NCI-H82 (cell line): ENCODE results near the gene SLC6A19.

Source experiments
- DNase-seq: peaks from one replicate; lab custom pipeline; 2025; lab: John Stamatoyannopoulos, UW

Gene SLC6A19

DNA sequence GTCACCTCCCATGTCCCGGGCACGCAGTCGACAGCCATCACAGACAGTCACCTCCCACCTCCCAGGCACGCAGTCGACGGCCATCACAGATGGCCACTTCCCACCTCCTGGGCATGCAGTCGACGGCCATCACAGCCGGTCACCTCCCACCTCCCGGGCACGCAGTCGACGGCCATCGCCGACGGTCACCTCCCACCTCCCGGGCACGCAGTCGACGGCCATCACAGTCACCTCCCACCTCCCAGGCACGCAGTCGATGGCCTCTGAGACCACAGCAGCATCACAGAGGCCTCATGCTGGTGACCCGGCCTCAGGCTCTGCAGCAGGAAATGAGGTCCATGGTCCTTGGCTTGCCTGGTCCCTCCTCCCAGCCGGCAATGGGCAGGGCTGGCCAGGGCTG is 5.5 kb upstream of the SLC6A19 start:
- no peak for DNase-seq

DNA sequence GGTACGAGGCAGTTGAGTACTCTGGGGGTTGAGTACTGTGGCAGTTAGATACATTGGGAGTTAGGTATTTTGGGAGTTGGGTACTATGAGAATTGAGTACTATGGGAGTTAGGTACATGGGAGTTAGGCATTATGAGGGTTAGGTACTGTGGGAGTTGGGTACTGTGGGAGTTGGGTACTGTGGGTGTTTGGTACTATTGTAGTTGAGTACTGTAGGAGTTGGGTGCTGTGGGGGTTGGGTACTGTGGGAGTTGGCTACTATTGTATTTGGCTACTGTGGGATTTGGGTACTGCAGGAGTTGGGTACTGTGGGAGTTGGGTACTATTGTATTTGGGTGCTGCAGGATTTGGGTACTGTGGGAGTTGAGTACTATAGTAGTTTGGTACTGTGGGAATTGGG is 4.8 kb upstream of the SLC6A19 start:
- no peak for DNase-seq

DNA sequence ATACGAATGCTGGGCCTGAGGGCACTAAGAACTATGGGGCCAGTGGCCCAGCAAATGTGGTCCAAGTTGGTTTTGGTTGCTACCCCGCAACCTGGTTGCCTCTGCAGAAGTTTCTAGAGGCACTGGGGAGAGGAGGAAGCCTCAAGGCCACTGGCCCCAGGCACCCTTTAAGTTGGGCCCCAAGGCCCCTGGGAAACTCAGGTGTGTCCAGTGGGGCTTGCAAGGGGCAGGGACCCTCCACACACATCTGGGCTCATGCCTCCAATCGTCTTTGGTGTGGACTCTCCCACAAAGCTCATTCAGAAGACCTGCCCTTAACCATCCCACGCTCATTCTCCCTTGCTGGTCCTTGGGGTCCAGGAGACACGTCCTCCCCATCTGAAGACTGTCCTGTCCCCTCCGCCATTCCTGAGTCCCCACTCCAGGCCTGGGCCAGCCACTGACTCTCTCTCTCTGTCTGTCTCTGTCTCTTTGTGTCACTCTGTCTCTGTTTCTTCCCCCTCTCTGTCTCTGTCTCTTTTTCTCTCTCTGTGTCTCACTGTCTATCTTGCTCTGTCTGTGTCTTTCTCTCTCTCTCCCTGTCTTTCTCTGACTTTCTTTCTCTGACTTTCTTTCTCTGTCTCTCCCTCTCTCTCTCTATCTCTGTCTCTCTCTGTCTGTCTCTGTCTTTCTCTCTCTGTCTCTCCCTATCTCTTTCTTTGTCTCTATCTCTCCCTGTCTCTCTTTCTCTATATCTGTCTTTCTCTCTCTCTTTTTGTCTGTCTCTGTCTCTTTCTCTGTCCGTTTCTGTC is 3.3 kb upstream of the SLC6A19 start:
- DNase-seq = no peak

DNA sequence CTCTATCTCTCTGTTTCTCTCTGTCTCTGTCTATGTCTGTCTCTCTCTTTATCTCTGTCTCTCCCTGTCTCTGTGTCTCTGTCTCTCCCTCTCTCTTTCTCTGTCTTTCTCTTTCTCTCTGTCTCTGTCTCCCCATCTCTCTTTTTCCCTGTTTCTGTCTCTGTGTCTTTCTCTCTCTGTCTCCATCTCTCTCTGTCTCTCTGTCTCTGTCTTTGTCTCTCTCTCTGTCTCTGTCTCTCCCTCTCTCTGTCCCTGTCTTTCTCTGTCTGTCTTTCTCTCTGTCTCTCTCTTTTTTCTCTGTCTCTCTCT is 2.1 kb upstream of the SLC6A19 start:
- no peak for DNase-seq

DNA sequence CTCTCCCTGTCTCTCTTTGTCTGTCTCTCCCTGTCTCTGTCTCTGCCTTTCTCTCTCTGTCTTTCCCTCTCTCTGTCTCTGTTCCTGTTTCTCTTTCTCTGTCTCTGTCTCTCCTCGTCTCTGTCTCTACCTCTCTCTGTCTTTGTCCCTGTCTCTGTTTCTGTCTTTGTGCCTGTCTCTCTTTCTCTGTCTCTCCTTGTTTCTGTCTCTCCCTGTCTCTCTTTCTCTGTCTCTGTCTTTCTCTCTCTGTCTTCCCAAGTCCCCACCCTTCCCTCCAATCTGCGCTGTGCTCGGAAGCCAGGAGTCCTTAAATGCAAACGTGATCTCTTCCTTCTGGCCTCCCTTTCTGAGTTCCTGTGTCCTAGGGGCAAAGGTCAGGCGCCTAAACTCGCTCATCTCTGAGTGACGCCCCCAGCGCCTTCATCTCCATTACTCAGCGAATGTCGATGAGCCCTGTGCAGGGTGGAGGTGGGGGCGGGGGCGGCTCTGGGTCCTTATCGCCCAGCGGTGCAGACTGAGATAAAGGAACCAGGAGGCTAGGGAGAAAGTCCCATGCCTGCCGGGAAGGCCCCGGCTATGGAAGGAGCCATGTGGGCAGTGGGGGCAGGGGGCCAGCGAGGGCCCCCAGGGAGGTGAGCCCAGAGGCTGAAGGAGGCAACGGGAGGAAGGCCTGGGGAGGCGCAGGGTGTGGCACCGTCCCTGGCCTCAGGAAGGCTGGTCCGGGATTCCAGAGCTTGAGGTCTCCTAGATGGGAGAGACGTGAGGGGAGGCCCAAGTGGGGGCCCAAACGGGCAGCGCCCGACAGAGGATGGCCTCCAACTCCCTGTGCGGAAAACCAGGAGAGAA is 1.5 kb upstream of the SLC6A19 start:
- no peak for DNase-seq

DNA sequence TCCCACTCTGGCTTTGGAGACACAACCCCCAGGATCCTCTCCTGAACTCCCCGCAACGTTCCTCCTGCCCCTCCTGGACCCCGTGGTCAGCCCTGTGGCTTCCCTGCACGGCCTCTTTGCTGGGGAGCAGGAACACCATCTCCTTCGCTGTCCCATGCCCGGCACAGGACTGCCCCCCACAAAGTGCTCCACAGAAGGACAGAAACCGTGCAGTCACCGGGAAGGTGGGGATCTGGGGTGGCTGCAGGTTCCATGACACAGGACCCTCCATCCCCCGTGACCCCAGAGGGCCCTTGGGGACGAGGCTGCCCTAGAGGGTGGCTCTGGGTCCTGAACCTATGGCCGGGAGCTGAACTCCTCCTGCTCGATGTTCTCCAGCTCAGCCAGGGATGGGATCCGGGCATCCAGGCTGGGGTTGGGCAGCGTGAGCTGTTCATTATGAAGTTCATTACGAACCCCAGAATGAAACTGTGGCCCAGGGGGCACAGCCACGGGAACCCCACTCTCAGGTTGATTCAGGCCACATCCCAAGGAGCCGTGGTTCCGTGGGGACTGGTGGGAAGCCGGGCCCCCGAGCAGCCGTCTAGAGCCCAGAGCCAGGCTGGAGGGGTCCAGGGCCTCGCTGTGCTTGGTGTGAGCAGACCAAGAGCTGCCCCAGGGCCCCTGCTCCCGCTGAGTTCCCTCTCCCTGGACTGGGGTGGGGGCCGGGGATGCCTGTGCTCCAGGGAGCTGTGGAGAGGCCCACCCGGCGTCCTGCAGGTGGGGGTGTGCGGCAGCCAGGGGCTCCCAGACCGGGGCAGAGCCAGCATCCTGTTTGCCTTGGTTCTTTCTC is 684 bp upstream of the SLC6A19 start:
- no peak for DNase-seq

DNA sequence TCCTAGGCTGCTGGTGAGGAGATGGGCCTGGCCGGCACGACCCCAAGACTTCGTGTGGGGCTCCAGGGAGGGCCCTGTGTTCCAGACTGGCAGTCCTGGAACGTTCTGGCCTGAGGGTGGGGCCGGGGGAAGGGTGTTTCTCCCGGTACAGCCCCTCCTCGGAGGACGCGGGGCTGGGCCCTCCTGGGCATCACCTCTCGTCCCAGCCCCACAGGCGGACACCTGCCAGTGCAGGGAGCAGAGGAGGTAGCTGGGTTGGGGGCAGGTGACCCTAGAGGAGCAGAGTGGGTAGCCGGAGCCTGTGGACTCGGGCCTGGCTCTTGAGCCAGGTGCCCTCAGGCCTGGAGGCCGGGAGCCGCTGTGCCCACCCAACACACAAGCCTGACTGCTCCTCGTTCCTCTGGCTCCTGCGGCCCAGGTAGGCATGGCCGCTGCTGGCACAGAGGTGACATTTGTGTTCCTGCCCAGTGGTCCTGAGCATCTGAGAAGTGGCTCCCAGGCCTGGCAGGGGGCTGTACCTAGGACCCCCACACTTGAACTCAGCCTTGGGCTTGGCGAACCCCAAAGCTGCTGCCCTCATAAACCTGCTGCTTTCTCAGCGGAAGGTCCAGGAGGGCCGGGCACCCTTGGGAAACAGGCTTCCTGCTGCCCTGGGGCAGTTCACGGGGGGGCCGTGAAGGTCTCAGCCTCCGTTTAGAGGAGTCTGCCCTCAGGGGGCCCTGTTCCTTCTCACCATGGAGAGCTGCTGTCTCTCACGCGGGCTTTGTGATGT is 817 bp downstream of the SLC6A19 start:
- DNase-seq = no peak

DNA sequence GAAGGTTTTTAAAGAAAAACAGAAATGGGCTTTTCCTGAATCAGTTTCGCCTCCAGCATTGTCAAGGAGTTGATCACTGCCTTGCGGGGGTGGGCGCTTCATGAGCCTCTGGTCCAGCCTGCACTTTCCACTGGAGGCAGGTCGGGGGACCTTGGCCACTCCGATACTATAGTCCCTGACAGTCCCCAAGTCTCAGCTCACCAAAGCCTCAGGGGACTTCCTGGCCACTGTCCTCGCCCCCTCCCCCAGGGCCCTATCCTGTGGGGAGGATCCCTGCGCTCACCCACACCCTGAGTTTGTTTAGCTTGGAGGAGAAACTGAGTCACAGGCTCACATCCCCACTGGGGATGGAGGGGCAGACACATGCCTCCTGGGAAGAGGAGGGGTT is 1.4 kb downstream of the SLC6A19 start:
- DNase-seq = no peak

DNA sequence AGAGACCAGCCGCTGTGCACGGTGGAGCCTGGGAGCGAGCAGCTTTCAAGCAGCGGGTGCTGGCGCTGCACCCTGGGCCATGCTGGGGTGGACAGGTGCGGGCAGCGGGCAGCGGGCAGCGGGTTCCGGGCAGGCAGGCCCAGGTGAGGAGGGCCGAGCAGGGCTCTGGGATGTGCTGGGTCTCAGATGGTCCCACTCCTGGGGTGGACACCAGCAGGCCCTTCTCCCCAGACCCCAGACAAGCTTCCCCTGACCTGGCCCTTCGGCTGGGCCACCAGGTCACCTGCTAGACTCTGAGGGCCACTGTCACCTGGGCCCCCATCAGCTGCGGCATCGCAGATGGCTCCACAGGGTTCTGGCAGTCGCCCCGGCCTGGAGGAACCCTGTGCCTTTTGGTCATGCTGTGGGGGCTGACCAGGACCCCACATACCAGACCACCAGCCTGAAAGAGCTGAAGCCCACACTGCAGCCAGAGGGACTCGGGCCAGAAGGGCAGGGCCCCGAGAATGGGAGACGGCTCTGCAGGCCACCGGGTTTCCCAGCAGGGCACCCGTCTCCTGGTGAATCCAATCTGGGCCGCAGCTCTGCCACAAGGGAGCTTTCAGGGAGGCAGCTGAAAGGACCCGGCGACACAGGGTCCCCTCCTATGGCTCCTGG is 2.0 kb downstream of the SLC6A19 start:
- DNase-seq = no peak

DNA sequence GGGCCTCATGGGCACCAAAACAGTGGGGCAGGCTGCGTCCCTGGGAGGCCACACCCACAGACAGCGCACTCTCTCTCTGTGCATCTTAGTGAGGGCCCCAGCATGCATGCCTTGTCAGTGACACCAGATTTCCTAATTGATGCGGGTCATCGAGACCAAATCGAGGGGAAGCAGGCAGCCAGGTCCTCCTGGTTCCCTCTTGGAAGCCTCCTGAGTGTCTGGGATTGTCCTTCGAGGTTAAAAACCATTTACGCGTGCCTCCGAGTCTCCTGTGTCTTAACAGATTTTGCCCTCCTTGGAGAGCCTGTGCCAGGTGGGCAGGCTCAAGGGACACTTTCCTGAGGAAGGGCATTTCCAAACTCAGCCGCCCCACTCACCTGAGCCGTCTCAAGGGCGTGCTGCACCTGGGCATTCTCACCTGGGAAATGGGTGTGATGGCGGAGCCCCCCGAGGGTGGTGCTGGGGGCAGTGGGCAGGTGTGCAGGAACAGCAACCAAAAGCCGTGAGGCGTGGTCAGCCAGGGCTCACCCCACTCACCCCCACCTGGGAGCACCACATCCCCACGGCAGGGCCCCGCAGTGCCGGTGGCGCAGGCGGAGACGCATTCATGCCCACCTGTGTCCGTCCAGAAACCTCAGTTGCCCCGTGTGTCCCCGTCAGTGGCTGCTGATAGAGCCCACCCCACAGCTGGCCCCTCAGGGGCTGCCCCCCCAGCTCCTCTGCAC is 2.7 kb downstream of the SLC6A19 start:
- no peak for DNase-seq

DNA sequence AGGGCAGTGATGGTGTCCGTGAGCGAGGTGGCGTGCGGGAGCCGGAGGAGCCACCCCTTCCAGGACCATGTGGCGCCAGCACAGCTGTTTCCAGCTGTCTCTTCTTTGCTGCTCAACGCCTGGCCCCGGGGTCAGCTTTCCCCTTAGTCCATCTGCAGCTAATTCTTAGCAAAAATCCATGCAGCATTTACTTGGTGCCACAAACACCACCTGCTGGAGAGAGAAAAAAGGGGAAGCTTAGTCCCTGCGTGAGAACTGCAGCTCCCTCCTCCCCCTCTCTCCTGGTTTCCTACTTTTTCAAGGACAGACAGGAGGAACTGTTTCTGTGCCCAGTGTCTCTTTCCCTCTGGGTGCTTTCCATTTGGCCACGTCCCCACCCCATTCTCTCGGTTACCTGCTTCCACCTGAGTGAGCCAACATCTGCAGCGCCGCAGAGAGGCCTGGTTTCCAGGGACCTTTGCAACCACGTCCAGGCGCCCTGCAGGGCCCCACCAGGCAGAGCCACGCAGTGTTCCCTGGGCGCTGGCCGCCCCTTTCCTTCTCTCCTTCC is 3.4 kb downstream of the SLC6A19 start:
- peak; percentile 48 for DNase-seq

DNA sequence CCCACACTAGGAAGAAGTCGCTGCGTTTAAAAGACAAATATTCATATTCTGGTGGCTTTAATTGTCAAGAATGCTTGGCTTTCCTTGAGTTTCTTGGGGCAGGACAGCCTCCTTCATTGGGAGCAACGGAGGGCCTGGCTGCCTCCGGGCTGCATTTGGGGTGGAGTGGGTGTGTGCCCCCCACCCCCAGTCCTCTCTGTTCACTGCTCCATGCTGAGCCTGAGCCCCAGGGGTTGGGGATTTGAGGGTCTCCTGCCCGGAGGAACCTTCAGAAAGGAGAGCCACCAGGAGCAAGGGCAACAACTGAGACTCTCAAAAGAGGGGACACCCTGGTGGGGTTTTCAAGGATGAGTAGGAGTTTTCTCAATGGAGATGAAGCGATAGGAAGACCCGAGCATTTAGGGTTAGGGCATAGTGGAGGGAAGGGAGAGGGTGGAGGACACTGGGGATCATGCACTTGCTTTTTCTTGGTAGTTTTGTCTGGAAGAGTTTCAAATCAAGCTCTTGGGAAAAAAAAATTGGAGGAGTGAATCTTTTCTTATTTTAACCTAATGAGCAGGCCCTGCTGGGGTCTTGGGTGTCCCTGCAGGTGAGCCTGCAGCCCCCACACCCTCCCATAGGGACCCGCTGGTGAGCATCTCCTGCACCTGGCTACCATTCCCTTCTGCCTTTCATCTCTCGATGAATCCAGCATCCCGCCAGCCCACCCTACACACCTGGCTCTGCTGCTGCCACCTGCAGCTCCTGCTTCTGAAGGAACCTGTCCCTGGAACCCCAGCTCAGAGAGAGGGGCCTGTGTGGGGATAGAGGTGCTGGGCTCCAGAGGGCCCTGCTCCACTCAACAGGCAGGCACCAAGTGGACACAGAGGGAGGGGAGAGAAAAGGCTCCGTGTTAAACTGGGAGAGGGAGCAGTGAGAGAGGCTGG is 4.1 kb downstream of the SLC6A19 start:
- no peak for DNase-seq

DNA sequence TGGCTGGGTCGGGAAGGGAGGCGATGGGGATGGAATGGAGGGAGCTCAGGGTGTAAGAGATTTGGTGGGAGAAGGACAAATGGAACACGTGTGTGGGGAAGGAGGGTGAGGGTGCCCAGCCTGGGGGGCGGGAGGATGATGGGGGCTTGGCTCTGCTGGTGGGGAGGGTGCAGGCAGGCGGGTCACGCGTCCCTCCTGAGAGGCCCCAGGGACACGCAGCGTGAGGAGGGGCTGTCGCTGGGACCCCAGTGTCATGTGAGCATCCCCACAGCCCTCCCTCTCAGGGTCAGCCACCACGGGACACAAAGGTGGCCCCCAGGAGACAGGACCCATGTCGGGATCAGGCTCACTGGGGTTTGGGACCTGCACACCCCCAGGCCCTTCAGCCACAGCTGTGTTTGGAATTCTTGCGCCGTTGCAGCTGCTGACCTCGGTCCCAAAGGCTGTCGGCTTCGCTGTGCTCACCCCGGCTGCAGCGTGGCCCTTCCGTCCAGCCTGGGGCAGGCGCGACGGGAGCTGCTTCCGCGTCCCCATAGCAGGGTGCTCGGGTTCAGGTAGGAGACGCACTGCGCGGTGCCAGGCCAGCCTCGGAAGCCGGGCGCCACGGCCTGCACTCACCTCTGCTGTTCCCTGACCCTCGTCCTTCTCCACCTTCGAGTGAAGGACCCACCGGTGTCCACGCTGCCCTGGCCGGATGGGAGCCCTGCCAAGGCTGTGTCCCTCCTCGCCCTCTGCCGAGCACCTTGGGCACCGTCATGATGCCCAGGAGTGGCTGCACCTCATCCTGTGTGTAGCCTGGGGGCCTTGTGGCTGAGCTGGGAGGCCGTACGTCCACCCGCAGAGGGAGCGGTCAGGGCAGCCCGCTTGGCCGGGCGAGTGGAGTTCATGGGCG is 5.4 kb downstream of the SLC6A19 start:
- no peak for DNase-seq

DNA sequence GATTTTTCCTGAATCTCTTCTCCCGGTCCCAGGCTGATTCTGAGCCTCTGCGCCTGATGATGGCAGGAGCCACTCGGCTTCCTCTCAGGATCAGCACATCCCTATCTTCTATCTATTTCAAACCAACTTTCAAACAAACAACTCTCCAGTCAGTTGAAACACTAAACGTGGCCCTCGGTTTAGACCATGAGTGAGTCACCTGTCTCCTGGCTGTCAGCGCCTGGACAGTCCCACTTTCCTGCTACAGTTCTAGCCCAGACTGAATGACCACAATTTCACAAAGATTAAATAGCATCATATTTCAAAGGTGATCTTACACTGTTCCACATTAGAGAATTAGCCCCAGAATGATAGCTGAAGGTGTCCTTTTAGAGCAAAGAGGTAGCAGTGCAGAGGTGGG is 6.2 kb downstream of the SLC6A19 start:
- no peak for DNase-seq

DNA sequence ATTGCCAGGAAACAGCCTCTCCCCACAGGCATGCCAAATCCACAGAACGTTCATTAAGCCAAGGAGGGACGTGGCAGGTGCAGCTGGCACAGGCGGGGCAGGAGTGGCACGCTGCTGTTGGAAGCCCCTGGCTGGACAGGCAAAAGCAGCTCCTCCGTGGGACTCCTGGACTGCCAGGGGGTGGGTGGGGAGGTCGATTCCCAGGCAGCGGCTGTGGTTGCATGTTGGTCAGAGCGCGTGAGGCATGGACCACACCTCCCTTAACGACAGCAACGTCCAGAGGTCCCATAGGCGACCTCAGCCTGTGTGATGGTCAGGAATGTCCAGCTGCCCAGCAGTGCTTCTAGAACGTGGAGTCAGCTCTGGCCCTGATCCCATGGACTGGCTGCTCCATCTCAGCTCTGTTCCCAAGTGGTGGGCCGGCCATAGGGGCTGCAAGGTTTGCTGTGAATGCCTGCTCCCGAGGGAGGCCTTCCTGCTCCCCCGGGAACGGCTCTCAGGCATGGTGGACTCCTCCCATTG is 6.9 kb downstream of the SLC6A19 start:
- DNase-seq = no peak

DNA sequence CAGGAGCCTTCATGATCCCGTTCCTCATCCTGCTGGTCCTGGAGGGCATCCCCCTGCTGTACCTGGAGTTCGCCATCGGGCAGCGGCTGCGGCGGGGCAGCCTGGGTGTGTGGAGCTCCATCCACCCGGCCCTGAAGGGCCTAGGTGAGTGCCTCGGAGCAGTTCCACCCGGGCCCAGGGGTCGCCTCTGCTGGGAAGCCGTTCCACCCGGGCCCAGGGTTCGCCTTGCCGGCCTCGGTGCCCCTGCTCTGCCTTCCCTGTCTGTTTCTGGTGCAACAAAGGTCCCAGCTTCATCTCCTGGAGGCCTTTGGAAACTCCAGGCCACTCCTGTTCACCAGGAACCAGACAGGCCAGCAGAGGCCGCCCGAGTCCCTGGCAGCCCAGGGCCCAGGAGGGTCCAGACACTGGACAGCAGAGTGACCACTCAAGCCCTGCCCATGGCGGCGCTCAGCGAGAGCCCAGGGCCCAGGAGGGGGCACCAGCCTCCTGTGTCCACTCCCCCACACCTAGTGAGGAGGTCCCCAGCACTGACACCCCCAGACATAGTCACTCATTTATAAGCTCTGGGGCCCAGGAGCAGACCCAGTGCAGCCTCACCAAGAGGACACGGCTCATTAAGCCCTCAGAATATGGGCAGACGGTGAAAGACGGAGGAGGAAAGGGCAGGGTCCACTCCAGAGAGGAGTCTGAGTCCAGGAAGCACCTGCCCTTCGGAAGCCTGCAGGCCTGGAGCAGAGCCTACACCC is 7.5 kb downstream of the SLC6A19 start:
- no peak for DNase-seq

DNA sequence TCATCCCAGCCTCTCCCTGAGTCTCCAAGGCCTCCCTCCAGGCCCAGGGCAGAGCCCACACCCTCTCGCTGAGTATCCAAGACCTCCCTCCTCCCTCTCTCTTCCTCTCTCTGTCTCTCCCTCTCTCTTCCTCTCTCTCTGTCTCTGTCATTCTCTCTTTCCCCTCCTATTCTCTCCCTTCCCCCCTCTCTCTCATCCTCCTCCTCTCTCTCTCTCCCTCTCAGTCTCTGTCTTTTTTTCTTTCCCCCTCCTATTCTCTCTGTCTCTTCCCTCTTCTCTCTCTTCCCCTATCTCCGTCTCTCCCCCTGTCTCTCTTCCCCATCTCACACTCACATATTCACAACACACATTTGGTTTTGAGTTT is 8.1 kb downstream of the SLC6A19 start:
- DNase-seq = no peak
